ENCODE measurements around the gene RAET1G.

DNA sequence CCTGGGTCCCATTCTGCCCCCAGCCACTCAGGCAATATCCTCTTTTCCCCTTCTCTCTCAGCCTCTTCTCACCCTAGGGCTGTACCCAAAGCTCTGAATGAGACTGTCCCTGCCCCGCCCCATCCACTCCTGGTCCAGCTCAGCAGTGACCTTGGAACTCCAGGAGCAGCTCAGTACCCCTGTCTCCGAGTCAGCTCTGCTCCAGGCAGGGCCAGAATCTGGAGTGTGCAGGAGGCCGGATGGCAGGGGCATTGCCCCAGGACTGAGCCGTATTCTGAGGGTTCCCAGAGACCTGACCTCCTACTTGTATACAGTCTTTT is 2.0 kb upstream of the RAET1G start:
- TF ChIP-seq, protein P1, sequence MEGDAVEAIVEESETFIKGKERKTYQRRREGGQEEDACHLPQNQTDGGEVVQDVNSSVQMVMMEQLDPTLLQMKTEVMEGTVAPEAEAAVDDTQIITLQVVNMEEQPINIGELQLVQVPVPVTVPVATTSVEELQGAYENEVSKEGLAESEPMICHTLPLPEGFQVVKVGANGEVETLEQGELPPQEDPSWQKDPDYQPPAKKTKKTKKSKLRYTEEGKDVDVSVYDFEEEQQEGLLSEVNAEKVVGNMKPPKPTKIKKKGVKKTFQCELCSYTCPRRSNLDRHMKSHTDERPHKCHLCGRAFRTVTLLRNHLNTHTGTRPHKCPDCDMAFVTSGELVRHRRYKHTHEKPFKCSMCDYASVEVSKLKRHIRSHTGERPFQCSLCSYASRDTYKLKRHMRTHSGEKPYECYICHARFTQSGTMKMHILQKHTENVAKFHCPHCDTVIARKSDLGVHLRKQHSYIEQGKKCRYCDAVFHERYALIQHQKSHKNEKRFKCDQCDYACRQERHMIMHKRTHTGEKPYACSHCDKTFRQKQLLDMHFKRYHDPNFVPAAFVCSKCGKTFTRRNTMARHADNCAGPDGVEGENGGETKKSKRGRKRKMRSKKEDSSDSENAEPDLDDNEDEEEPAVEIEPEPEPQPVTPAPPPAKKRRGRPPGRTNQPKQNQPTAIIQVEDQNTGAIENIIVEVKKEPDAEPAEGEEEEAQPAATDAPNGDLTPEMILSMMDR (IDR thresholded peaks at IDR 0.05) = no peak
- TF ChIP-seq POLR2A (IDR thresholded peaks at IDR 0.05) (no peak), POLR2AphosphoS5 (IDR thresholded peaks at IDR 0.05) (no peak)
